ENCODE results near the gene ATMIN.

Gene ATMIN

DNA sequence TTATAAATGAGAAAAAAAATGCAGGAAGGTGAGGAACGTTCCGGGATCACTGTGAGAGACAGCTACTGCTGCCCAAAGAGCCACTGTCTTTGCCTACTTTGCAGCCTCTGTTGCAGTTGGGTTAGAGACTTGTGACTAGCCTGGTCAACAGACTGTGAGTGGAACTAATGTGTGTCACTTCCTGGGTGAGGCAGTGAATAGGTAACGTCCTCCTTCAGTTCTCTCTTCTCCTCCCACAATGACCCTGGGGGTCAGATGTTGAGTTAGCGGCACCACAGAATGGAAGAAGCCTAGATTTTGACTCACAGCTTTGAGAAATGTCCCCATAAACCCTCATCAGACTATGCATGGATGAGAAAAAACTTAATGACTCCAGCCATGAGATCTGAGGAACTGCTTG is 36.2 kb downstream of the ATMIN start:
- Histone ChIP-seq H3K79me2 (no peaks in the 10 kb centered on the region), H3K4me2 (ENCODE audit: low read length) (no peak overlapping the region), H3K27ac (no peak overlapping the region), H3K4me3 (ENCODE audit: low read depth, low read length) (no peak overlapping the region), H2AFZ (no peak overlapping the region), H3K9me3 (ENCODE audit: control insufficient read depth, low read length) (no peaks in the 10 kb centered on the region), H3K9ac (no peak overlapping the region), H3K36me3 (ENCODE audit: control insufficient read depth, insufficient read depth, low read length) (no peaks in the 10 kb centered on the region), H3K4me1 (peaks cover 4% of the 10 kb centered on the region), H3K27me3 (ENCODE audit: control insufficient read depth, insufficient read depth, low read length) (no peaks in the 10 kb centered on the region)
- TF ChIP-seq, protein P1, sequence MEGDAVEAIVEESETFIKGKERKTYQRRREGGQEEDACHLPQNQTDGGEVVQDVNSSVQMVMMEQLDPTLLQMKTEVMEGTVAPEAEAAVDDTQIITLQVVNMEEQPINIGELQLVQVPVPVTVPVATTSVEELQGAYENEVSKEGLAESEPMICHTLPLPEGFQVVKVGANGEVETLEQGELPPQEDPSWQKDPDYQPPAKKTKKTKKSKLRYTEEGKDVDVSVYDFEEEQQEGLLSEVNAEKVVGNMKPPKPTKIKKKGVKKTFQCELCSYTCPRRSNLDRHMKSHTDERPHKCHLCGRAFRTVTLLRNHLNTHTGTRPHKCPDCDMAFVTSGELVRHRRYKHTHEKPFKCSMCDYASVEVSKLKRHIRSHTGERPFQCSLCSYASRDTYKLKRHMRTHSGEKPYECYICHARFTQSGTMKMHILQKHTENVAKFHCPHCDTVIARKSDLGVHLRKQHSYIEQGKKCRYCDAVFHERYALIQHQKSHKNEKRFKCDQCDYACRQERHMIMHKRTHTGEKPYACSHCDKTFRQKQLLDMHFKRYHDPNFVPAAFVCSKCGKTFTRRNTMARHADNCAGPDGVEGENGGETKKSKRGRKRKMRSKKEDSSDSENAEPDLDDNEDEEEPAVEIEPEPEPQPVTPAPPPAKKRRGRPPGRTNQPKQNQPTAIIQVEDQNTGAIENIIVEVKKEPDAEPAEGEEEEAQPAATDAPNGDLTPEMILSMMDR (IDR thresholded peaks at IDR 0.05), result no peak

DNA sequence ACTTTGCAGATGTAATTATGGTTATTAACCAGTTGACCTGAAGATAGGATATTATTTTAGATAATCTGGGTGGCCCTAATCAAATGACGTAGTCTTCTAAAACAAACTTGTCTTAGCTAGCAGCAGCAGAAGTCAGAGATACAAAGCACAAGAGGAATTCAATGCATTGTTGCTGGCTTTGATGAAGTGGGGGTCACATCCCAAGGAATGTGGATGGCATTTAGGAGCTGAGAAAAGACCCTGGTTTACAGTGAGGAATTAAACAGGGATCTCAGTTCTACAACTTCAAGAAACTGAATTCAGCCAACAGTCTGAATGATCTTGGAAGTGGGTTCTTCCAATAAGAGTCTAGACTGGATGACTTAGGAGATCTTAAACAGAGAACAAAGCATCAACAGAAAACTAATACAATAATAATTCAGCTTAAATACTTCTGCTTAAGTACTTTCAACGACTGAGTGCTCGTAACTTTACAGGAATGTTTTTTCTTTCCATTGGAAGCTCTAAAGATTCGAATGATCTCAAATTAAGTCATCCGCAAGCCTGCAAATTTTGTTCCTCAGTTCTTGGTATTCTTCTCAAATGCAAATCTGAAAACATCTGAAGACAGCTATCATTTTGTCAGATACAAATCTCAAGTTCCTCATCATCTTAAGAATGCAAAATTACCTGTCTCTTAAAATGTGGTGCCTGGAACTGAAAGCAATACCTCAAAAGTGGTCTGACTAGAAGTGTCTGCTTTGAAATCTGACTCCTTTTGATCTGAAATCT is 38.1 kb downstream of the ATMIN start:
- Histone ChIP-seq H3K4me2 (ENCODE audit: low read length) (no peak overlapping the region), H3K9me3 (ENCODE audit: control insufficient read depth, low read length) (no peaks in the 10 kb centered on the region), H3K27ac (no peak overlapping the region), H2AFZ (peak overlapping the region; percentile 18), H3K79me2 (no peaks in the 10 kb centered on the region), H3K9ac (no peak overlapping the region), H3K4me1 (peaks cover 4% of the 10 kb centered on the region), H3K27me3 (ENCODE audit: control insufficient read depth, insufficient read depth, low read length) (no peaks in the 10 kb centered on the region), H3K36me3 (ENCODE audit: control insufficient read depth, insufficient read depth, low read length) (no peaks in the 10 kb centered on the region), H3K4me3 (ENCODE audit: low read depth, low read length) (no peak overlapping the region)
- TF ChIP-seq, protein P1 (IDR thresholded peaks at IDR 0.05), result no peak

DNA sequence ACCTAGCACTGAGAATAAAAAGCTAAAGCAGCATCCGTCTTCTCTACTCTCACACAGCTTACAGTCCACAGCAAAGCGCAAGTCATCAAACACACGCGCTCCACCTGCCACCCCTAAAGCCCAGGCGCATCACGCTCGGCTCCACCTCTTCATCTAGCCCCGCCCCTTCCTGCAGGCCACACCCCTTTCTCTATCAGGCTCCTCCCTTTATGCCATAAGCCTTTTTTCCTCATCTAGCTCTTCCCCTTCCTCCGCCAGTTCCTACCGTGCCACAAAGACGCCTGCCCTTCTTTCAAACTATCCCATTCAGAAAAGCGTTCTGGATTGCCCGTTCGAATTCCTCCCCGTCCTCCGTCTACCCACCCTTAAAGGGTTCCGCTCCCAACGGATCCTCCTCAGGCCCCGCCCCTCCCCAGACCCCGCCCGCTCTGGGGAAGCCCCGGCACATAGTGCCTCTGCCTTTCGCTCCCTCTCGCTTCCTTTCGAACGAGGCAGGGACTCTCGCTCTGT is 41.0 kb downstream of the ATMIN start:
- Histone ChIP-seq H3K4me2 (ENCODE audit: low read length) (peak overlapping the region; percentile 96), H3K27ac (peak overlapping the region; percentile 89), H3K9me3 (ENCODE audit: control insufficient read depth, low read length) (no peaks in the 10 kb centered on the region), H3K36me3 (ENCODE audit: control insufficient read depth, insufficient read depth, low read length) (no peaks in the 10 kb centered on the region), H3K9ac (peak overlapping the region; percentile 73), H3K27me3 (ENCODE audit: control insufficient read depth, insufficient read depth, low read length) (no peaks in the 10 kb centered on the region), H3K79me2 (no peaks in the 10 kb centered on the region), H3K4me1 (peaks cover 4% of the 10 kb centered on the region), H2AFZ (peak overlapping the region; percentile 98), H3K4me3 (ENCODE audit: low read depth, low read length) (peak overlapping the region; percentile 78)
- TF ChIP-seq, protein P1 (IDR thresholded peaks at IDR 0.05), result no peak

DNA sequence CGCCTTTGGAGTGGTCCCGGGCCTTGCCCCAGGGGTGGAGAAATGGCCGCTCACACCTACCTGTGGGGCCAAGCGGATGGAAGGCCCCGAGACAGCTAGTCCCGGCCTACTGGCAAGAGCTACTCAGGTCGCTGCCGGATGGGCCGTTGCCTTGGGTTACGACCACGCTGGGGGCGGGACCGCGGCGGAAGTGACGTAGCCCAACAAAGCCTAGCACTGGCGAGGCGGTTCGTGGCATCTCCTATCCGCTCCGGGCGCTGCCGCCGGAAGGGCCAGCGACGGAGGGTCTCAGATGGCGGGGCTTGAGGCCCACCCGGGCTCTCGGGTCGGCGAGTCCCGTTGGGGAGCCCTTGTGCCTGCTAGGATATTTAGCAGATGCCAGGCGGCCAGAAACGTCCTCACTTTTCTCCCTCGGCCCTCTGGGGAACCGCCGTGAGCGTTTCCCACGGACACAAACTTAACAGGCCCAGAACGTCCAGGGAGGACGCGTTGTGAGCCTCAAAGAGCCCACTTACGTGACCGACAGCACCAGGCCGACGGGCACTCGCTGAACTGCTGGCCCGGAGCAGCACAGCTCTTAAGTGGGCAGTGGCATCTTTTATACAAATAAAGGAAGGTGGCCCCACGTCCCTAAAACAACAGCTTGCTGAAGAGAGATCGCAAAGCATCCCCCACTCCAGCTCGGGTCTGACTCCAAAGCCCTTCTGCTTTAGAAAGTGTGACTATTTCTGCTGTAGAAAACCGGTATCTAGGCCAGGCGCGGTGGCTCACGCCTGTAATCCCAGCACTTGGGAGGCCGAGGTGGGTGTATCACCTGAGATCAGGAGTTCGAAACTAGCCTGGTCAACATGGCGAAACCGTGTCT is 41.7 kb downstream of the ATMIN start, which contains the start of gene C16orf46:
TSS of gene C16orf46 (minus strand) at position 163 of the 865 bp plus-strand sequence. CDS start 13,283 bp downstream, outside the sequence.
- Histone ChIP-seq H3K27ac (peak within 1 kb of the TSS; percentile 89), H3K9me3 (ENCODE audit: control insufficient read depth, low read length) (no peaks in the 10 kb centered on the region), H3K36me3 (ENCODE audit: control insufficient read depth, insufficient read depth, low read length) (no peaks in the 10 kb centered on the region), H3K4me3 (ENCODE audit: low read depth, low read length) (peak within 1 kb of the TSS; percentile 78), H3K9ac (peak within 1 kb of the TSS; percentile 73), H2AFZ (peak within 1 kb of the TSS; percentile 98), H3K79me2 (no peaks in the 10 kb centered on the region), H3K4me1 (peaks cover 4% of the 10 kb centered on the region), H3K4me2 (ENCODE audit: low read length) (peak within 1 kb of the TSS; percentile 96), H3K27me3 (ENCODE audit: control insufficient read depth, insufficient read depth, low read length) (no peaks in the 10 kb centered on the region)
- TF ChIP-seq, protein P1 (IDR thresholded peaks at IDR 0.05), result no peak

All from parathyroid adenoma (tissue), 2 donors.